Posterior cingulate gyrus (tissue), 11 donors: ENCODE measurements around the gene ABHD17C.
"Not testable (repeated sequence)": the region's sequence is repeated elsewhere in the genome, so short reads cannot be mapped to it uniquely, and the experiment has no call there.

ENCODE experiments used
- DNase-seq, 10 donors: peaks; one replicate each; pipeline versions ENCODE4 v3.0.0 to v3.0.0-alpha.2; 2020 to 2021; ENCODE audit warnings: mixed read lengths in 3 of 10
- intact Hi-C: fragments of 100-400 bp; cut with DNase I; formaldehyde crosslinking; loops from one replicate; pipeline ENCODE4 v1.15.1; 2023

The ABHD17C gene

DNA sequence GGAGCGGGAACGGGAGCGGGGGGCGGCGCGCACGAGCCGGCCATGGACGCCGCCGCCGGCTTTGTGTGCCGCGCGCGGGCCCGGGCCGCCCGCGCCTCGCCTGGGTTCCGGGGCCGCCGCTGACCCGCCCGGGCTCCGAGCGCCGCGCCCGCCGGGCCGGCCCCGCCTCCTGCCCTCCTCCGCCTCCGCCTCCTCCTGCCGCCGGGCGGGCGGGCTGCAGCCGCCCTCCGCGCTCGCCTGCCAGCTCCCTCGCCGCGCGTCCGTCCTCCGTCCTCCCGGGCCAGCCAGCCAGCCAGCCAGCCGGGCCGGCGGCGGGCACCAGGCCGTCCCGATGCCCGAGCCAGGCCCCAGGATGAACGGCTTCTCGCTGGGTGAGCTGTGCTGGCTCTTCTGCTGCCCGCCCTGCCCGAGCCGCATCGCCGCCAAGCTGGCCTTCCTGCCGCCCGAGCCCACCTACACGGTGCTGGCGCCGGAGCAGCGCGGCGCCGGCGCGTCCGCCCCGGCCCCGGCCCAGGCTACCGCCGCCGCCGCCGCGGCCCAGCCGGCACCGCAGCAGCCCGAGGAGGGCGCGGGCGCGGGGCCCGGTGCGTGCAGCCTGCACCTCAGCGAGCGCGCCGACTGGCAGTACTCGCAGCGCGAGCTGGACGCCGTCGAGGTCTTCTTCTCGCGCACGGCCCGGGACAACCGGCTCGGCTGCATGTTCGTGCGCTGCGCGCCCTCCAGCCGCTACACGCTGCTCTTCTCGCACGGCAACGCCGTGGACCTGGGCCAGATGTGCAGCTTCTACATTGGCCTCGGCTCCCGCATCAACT is at the start of gene ABHD17C:
TSS of gene ABHD17C (plus strand) at position 212 of the 812 bp plus-strand sequence. CDS start at position 332, 120 bp downstream.
- intact Hi-C loops = loop anchor here (10.0 kb wide), 1 partner anchor 79 kb away; the partner anchor contains the start of gene CEMIP
- peak; percentile 27 to 92 (median 45) for DNase-seq

DNA sequence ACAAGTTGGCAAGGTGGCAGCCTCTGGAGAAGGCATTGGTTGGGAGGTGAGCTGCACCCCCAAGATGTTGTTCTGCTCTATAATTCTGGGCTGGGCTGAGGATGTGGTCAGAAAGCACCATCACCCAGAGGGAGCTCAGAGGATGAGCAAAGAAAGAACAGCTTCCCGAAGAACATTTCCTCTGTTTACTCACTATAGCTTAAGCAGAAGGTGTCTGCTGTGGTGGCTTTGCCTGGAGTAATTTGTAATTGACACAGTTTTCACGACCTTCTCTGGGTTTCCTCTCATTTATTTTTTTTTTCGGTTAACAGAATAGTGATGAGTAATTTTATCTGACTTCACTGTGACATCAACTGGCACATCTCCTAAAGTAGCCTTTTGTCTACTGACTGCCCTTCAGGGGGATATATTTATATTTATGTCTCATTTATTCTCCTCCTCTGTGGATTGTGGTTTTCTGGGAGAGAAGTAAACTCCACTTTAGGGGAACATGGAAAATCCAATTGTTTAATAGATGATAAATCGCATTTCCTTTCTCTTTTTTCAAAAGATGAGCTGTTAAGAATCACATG is 49.5 kb upstream of the ABHD17C start:
- no peak for DNase-seq
- intact Hi-C loops = no loop called here

DNA sequence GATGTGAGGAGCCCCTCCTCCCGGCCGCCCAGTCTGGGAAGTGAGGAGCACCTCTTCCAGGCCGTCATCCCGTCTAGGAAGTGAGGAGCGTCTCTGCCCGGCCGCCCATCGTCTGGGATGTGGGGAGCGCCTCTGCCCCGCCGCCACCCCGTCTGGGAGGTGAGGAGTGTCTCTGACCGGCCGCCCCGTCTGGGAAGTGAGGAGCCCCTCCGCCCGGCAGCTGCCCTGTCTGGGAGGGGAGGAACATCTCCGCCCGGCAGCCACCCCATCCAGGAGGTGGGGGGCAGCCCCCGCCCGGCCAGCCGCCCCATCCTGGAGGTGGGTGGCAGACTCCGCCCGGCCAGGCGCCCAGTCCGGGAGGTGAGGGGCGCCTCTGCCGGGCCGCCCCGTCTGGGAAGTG is 47.7 kb upstream of the ABHD17C start:
- intact Hi-C loops = not testable (repeated sequence)

DNA sequence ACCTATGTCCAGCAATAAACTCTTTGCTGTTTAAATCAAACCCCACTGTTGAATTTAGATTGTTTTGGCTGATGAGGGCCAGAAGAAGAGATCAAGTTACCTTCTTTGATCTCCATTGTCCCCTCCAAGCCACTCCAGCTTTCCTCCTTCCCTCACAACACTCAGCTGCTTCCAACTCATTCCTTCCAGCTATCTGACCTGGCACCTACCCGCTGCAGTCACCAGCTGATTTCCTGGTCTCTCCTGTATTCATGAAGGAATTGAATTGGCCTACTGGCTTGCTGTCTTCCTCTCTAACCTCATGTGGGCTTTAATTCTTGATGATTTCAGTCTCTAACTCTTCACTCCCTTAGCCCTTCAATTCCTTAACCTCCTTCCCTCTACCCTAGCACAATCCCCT is 40.8 kb upstream of the ABHD17C start:
- intact Hi-C loops = no loop called here
- DNase-seq = no peak

More for the DNA sequence above, 47.7 kb upstream of the ABHD17C start:
- DNase-seq = not testable (repeated sequence)

DNA sequence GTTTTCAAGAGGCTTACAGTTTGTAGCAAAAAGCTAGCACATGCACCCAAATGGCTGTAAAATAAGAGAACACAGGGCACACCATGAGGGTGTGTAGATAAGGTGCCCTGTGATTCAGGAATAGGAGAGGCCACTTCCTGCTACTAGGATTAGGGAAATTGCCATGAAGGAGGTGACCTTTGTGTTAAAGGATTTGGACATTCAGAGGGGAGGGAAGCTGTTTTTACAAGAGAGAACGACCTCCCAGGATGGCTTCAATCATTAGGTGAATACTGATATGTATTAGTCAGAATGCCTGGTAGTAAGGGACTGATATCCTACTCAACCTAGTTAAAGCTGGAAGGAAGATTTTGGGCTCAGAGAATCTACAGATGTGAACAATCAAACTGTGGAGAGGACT is 35.7 kb upstream of the ABHD17C start:
- no peak for DNase-seq
- intact Hi-C loops = no loop called here

DNA sequence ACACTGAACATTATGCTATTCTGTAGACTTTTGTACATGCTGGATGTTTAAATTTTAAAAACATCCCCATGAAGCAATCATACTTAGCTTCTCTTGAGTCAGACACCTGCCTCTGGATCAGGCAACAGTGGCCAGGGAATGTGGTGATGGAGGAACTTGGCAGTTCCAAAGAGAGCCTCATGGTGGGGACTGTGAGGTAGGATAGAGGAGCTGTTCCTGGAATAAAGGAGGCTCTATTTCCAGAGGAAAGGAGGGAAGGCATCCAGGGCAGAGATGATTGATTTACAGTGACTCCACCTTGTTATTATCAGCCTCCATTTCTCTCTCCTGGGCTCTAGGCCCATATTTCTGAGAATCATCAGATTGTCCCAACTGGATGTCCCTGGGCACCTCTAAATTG is 35.0 kb upstream of the ABHD17C start:
- intact Hi-C loops = no loop called here
- peak in 1 of 10 donors; percentile 6 for DNase-seq

DNA sequence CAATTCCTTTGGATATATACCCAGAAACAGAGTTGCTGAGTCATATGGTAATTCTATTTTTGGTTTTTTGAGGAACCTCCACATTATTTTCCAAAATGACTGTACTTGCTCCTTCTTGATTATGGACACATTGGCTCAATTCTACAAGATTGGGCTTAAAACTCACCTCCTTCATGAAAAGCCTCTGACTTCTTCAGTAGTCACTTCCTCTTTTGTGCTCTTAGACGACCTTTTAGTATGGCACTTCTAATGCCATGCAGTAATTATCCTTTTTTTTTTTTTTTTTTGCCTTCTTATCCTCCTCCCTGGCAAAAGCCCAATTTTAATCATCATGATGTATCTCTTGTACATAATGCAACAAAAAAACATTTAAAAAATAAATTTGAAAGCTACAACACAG is 33.0 kb upstream of the ABHD17C start:
- intact Hi-C loops = no loop called here

DNA sequence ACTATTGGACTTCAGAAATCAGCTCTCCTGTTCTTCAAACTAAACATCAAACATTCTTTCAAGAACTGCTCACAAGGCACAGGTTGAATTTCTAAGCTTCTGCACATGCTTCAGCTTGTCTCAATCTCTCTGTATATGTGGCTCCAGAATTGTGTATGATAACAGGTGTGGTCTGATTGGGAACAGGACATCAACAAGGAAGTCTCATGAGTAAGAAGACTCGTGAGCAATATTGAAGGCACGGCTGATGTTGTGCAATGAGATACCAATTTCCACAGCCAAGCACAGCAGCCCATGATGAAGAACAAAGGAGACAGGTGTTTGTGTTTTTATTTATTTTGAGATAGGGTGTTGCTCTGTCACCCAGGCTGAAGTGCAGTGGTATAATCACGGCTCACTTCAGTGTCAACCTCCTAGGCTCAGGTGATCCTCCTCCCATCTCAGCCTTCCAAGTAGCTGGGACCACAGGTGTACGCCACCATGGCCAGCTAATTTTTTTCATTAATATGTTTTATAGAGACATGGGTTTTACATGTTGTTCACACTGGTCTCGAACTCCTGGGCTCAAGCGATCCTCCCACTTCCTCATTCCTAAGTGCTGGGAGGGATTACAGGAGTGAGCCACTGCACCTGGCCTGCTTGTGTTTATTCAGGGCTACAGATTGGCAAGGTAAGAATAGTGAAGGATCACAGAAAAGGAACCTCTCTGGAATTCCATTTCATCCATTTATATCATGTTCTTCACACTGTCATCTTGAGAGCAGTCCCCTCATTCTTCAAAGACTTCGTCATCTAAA is 32.2 kb upstream of the ABHD17C start:
- intact Hi-C loops = no loop called here
- DNase-seq = no peak

More for the DNA sequence above, 33.0 kb upstream of the ABHD17C start:
- no peak for DNase-seq

DNA sequence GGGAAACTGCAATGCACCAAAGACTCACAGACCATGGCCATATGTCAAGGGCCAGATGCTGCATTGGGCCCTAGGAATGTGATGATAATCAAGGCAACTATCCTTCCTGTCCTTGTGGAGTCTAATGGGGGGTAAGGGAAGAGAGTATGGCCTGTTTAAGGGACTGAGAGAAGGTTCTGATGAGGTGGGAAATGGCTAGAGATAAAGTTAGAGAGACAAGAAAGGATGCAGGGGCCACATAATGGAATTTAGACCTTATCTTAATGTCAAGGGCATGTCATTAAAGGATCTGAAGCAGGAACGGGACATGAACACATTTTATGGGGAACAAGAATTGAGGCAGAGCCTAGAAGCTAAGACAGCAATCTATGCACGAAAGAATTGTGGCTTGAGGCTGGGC is 30.0 kb upstream of the ABHD17C start:
- DNase-seq = no peak
- intact Hi-C loops = no loop called here

DNA sequence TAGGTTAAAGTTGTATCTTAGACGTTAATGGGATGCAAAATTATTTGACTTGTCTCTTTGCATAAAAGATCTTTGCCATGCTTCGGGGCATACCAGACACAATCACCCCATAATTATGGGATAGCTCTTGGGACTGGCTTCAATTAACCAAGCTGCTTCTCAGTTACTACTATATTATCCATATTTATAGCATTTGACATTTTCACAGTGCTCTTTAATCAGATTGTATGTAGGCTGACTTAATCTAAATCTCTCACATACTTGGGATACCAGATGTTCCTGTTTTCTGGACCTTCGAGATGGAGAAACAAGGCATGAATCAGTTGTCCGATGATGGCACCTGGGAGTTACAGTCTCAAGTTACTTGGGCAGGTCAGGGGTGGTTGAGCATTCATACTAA is 27.2 kb upstream of the ABHD17C start:
- intact Hi-C loops = no loop called here
- no peak for DNase-seq

DNA sequence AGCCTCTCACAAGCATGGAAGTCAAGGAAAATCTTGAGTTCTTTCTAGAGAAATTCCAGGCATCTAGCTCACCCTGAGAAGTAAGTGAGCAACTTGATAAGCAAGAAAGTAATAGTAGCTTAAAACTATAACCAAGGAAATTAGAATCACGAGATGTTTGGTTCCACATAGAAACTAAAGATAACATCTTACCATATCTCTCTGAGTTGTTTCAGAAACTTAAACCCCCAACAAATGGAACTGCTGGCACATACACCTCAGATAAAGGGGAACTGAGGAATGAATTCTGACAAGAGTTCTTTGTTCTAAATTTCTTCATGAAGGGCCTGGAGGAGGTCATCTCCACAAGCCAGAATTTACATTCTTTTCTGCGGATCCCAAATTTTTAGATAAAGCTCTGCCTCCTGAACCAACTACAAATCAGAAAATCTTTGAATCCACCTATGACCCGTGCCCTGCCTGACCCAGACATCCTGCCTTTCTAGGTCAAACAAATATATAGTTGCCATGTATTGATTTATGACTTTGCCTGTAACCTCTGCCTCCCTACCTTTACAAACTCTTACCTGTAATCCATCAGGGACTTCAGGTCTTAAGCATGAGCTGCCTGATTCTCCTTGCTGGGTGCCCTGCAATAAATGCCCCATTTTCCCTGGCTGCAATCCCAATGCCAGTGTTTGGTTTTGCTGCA is 26.4 kb upstream of the ABHD17C start:
- intact Hi-C loops = no loop called here
- DNase-seq = no peak

DNA sequence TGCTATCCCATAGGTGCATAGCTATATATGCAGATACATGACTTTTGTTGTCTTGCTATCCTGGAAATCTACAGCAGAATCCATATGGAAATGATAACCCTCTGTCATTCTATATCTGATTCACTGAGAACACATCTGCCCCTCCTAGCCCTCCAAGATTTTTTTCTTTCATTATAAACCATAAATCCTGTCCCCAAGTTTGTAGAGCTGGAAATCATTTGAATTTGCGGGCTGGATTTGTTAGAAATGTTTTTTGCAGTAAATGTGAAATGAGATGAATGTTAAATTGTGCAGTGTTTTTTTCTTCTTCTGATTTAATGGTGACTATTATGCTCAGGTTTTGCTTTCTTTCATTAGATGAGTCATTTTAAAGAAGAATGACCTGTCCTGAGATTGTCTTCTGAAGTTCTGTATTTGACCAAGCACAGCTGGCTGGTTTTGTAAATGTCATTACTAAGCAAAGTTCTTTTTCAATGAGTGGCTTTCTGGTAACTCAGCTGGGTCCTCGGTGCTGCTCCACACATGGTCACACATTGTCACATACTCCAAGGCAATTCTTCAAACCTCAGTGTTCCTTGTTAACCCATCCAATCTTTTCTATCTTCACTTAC is 25.3 kb upstream of the ABHD17C start:
- DNase-seq = no peak
- intact Hi-C loops = no loop called here

DNA sequence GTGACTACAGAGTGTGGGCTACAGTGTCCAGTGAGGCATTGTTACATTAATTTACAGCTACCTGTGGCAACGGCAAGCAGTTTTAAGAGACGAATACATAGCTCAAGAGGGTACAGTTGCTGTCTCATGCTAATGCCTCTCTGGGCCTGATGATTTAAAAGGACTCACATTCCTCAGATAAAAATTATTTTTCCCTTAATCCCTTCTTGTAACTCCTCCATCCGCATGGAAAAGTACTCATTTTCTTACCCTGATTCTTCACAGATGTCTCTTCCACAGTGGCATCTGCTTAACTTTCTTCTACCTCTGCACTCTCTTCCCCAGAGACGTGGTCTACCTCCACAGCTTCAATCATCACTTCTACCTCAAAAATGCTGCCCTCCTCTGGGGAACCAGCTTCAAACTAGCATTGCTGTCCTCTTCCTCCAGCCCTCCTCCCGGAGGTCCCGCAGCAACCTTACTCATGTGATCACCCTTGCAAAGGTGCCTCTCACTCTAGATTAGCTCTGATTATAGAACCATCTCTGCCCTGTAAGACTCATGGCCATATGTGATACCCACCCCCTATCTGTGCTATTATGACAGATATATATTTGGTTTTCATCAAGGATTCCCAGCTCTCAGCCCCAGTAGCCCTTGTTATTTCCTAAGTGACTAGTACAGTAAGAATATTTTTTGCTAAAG is 21.4 kb upstream of the ABHD17C start:
- intact Hi-C loops = no loop called here

DNA sequence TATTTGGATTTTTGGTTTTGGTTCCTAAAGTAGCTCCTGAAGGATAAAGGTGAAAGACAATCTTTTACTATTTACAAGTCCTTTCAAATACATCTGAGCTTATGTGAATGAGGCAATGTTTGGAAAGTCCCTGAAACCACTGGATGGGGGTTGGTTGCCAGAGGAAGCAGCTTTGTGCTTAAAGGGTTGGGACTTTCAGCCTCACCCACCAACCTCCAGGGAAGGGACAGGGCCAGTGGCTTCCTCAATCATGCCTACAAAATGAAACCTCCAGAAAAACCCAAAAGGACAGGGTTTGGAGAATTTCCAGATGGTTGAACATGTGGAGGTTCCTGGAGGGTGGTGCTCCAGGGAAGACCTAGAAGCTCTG is 20.9 kb upstream of the ABHD17C start:
- intact Hi-C loops = no loop called here

More for the DNA sequence above, 21.4 kb upstream of the ABHD17C start:
- no peak for DNase-seq

DNA sequence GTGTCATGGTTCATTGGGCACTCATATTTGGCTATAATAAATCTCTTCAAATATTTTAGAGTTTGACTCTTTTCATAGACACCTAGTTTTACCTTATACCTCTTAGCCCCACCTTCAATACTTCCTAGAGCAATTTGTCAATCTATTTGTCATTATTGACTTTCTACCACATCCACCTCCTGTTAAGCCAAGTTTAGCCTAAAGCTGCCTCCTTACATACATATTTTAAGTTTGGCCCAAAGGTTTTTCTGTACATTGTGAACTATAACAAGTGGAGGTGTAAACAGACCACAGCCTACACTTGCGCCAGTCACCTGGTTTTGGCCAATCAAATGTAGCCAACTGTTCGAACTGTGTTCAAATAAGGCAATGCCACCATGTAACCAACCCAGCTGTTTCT is 18.1 kb upstream of the ABHD17C start:
- intact Hi-C loops = no loop called here
- DNase-seq = no peak

More for the DNA sequence above, 20.9 kb upstream of the ABHD17C start:
- no peak for DNase-seq

DNA sequence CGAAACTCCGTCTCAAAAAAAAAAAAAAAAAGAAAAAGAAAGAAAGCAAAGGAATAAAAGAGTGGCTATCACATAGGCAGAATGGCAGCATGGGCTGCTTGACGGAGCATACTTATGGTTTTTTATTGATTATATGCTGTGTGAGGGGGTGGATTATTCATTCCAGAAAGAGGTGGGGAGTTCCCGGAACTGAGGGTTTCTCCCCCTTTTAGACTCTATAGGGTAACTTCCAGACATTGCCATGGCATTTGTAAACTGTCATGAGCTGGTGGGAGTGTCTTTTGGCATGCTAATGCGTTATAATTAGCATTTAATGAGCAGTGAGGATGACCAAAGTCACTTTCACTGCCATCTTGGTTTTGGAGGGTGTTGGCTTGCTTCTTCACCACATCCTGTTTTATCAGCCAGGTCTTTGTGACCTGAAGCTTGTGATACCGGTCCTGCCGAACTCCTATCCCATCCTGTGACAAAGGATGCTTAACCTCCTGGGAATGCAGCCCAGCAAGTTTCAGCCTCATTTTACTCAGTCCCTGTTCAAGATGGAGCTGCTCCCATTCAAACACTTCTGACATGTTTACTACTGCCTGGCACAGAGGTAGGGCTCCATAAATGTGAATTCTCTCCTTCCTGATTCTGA is 15.8 kb upstream of the ABHD17C start:
- DNase-seq = no peak
- intact Hi-C loops = no loop called here

DNA sequence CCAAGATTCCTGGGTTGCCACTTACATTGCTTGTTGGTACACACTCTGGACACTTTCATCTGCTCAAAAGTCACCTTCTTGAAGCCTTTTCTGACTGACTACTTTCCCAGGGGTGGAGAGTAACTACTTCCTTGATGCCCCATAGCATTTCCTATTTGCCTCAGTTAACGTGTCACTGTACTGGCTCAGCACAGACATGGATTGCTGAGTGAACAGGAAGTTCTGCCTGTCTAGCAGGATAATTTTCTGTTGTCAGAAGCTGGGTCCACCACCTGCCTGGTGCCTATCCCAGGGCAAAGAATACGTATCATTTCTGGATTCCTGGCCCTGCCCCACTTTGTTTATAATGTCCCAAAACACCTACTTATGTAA is 15.3 kb upstream of the ABHD17C start:
- intact Hi-C loops = no loop called here

DNA sequence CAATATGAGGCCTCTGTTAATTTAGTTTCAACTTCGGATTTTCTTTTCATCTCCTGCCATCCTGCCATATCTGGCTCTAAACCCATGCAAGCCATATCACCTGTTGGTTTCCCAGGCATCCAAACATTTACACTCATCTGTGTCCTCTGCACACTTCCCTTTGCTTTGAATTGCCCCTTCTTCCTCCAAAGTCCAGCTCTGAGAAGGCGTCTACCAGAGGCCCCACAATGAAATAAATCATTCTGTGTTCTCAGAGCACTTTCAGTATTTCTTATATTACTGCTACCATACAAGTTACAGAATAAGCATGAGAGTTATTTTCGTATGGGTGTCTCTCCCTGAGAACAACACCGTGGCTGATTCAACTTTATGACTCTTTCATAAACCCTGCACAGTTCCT is 12.9 kb upstream of the ABHD17C start:
- no peak for DNase-seq
- intact Hi-C loops = no loop called here

More for the DNA sequence above, 15.3 kb upstream of the ABHD17C start:
- DNase-seq = no peak

DNA sequence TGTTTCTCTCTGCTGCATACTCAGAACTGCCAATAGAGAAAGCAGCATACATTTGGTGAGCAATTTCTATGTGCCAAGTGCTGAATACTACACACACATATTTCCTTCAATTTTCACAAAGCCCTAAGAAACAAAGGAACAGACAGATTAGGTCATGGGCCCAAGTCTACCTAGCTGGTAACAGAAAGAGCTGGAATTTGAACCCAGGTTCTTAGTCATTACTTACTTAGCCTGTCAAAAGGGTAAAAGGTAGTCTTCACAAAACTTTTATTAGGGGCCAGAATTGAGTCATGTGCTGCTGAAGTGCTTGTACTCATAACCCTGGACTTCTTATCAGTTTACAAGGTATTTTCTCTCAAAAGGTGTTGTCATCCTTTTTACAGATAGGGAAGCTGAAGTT is 10.4 kb upstream of the ABHD17C start:
- no peak for DNase-seq
- intact Hi-C loops = no loop called here
